AG09309 (cell line): ENCODE results near the gene TBC1D16.

Experiments used
- DNase-seq: peaks from one replicate; pipeline ENCODE4 v3.0.0-alpha.2; 2010; ENCODE audit warnings: low read depth
- H3K4me3 ChIP-seq: 2 replicates; pipeline ENCODE4 v1.5.1; 2011; ENCODE audit warnings: mild to moderate bottlenecking, low read depth, low read length, moderate library complexity; ENCODE audit not compliant: control insufficient read depth
- CTCF ChIP-seq: IDR thresholded peaks from 2 replicates; pipeline ENCODE4 v1.5.1; 2011; ENCODE audit warnings: mild to moderate bottlenecking, low read depth, low read length, inconsistent platforms; ENCODE audit not compliant: insufficient read depth, control insufficient read depth; ENCODE audit errors: missing control alignments

Gene TBC1D16

DNA sequence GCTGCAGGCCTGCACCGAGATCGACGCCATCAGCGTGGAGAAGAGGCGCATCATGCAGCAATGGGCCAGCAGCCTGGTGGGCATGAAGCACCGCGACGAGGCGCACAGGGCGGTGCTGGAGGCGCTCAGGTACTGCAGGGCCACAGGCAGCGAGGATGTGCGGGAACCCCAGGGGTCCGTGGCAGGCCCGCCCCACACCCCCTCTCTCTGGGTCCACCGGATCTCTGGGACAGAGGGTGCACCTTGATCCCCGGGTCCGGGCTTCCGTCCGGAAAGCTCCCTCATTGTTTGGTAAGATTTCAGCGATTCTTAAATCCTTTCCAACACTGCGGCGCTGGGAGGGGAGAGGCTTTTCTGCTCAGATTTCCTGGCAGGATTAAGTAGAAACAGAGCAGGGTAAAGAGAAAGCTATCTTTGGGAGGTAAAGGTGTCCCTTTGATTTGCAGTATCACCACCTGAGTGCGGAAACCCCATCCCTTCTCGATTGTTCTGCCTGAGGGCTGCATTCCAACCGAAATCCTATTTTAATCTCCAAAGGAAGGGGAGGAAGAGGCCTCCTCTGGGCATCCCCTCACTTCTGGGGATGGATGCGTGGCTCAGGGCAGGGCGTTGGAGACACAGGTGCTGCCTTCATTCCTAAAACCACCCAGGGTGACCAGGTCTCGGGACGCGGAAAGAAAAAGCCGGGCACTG lies 30.0 kb upstream of the TBC1D16 start:
- no peak for DNase-seq
- H3K4me3 ChIP-seq = no peak overlapping the region
- TF ChIP-seq CTCF = no peak

DNA sequence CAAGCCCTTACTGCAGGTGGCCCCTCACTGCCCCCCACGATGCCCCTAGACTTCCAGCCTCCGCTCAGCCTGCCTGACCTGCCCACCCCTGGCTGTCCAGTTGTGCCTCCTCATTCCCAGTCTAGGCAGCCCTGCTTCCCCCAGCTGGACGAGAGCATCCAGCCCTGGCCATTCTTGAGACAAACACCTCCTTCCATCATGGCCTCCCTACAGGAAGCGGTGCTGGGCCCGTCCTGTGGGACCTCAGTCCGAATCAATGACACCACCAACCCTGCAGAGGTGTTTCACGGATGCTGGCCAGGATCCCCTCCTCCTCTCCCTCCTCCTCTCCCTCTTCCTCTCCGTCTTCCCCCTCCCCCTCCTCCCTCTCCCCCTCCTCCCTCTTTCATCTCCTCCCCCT lies 29.0 kb upstream of the TBC1D16 start:
- no peak for DNase-seq
- TF ChIP-seq CTCF = no peak
- H3K4me3 ChIP-seq = no peak overlapping the region

- no peak for TF ChIP-seq CTCF
- H3K4me3 ChIP-seq = no peak overlapping the region
- no peak for DNase-seq
Observed at GRCh38 chr17:80063830-80064585, 28.3 kb upstream of the TBC1D16 start.

DNA sequence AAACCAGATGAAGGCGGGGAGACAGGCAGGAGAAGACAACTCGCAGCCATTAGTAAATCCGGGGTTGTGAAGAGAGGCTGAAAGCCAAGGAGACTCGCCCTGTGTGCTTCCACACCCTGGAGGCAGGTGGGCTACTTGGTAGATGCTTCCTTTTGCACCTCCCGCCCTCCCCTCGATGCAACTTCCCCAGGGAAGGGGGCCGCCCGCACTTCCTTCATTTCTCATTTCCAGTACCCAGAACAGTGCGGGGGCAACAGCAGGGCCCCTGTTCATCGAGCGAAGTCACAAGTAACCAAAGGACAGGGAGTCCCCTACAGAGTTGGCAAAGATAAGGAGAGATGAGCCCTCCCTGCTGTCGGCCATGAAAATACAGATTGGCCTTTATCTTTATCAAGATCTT lies 25.7 kb upstream of the TBC1D16 start:
- no peak for DNase-seq
- no peak for TF ChIP-seq CTCF
- H3K4me3 ChIP-seq = no peak overlapping the region

DNA sequence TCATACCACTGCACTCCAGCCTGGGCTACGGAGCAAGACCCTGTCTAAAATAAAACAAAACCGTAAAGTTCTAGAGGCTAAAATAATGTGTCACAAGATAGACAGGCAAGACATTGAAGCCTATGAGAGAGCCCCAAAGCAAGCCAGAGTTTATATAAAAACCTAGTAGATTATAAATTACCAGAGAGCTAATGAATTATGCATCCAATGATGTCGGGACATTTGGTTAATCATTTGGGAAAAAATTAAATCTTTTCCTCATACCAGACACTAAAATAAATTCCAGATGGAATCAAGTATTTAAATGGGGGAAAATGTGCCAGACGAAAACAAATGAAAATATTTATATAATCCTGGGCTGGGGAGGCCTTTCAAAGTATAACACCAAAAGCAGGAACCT lies 25.0 kb upstream of the TBC1D16 start:
- TF ChIP-seq CTCF = no peak
- H3K4me3 ChIP-seq = no peak overlapping the region
- no peak for DNase-seq

DNA sequence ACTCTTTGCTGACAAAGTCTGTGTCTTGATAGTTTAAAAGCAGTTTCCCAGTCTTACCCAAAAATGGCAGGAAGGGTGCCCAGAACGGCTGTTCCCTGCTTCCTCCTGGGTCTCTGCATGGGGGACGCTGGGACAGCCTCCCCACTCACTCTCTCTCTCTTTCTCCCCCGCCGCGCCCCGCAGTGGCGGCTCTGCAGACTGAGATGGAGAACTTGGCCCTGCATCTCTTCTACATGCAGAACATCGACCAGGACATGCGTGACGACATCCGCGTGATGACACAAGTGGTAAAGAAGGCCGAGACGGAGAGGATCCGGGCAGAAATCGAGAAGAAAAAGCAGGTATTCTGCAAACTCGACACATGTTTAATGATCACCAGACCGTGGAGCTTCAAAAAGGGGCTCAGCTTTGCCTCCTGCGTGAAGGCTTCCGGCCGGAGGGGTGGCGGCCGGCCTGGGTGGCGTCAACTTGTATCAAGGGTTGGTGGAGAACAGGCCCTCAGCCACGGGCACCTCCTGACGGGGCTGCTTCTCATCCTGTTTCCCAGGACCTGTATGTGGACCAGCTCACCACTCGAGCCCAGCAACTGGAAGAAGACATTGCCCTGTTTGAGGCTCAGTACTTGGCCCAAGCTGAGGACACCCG lies 22.8 kb upstream of the TBC1D16 start:
- DNase-seq = no peak
- no peak for TF ChIP-seq CTCF
- H3K4me3 ChIP-seq = no peak overlapping the region
